HG03432 (cell line): ENCODE data around the gene TMEM59L.

Experiments
- ATAC-seq: cut with Tn5 transposase; IDR thresholded peaks from one replicate; pipeline ENCODE4 v1.9.1; 2021; ENCODE audit warnings: mild to moderate bottlenecking, moderate library complexity; ENCODE audit not compliant: unreplicated experiment

The TMEM59L gene

DNA sequence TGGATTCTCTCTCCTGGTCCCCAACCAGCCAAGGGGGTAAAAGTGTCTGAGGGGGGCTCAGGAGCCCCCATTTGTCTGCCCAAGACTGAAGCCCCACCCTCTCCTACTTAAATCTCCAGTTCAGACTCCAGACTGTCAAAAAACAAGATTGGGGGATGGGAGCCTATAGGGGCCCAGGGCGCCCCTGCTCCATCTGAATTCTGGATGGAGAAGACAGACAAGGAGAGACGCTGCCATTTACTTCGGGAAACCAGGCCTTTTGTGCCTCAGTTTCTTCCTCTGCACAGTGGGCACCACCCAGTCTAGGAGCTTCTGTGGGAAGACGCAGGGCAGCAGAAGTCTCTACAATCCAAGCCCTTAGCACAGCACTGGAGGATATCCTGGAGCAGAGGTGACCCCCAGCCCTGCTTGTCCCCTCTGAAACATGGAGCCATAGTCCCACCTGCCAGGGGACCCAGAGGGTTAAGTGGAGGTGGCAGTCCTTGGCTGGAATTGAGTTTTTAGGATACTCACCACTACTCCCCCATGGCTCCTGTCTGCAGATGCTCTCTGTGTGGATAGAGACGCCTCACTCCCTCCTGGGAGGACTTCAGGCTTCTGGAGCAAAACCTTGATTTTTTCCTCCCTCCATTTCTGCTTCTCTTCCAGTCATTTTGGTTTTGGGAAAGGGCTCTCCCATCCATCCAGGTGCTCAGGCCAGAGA, 4.4 kb upstream of the TMEM59L start:
- no peak for ATAC-seq

GRCh38 chr19:18608805-18609716, 3.6 kb upstream of the TMEM59L start:
- no peak for ATAC-seq

DNA sequence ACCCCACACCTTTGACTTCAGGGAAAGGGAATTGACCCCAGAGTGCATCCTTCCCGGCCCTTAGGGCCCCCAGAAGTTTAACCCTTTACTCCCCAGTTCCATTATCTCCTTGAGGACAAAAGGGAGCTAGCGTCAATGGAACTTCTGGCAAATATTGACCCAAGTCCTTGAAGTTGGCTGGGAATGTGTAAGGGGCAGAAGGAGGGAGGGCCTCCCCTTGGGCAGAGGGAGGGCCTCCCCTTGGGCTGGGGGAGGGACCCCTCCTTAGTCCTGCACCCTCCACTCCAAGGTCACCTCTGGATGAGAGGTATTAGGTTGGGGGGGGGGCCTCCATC, 3.0 kb upstream of the TMEM59L start:
- ATAC-seq = no peak

- ATAC-seq = no peak
Measured at GRCh38 chr19:18610245-18610555, 2.5 kb upstream of the TMEM59L start.

DNA sequence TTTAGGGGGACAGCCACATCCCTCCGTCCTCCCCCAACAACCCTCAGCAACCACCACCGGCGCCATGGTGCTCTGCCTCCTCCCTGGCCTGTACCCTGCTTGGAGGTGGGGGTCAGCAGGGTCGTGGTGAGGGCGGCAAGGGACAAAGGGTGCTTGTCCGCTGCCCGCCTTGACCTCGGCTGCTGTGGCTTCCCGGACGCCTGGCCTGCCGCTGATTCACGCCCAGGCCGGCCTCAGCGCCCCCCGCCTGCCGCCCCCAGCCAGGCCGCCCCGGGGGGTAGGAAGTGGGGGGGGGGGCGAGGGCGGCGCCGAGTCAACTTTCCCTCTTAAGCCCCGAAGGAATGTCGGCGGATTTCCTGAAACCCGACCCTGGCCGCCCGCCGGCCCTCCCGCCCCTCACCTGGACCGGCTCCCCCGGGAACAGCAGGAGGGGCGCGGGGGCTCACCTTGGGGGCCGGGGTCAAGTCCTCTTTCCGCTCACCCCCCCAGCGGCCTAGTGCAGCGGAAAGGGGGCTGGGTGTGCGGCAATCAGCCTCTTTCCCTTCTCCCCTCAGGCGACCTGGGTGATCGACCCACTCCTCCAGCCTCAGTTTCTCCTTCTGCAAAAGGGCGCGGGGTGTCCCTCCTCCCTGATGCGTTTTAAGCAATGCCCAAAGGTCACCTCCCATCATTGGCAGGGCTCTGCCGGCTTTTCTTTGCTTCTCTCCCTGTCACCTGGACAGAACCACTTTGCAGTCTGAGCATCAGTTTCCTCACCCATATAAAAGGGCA, 1.9 kb upstream of the TMEM59L start:
- ATAC-seq = no peak

GRCh38 chr19:18611327-18612050, 1.2 kb upstream of the TMEM59L start:
- no peak for ATAC-seq

DNA sequence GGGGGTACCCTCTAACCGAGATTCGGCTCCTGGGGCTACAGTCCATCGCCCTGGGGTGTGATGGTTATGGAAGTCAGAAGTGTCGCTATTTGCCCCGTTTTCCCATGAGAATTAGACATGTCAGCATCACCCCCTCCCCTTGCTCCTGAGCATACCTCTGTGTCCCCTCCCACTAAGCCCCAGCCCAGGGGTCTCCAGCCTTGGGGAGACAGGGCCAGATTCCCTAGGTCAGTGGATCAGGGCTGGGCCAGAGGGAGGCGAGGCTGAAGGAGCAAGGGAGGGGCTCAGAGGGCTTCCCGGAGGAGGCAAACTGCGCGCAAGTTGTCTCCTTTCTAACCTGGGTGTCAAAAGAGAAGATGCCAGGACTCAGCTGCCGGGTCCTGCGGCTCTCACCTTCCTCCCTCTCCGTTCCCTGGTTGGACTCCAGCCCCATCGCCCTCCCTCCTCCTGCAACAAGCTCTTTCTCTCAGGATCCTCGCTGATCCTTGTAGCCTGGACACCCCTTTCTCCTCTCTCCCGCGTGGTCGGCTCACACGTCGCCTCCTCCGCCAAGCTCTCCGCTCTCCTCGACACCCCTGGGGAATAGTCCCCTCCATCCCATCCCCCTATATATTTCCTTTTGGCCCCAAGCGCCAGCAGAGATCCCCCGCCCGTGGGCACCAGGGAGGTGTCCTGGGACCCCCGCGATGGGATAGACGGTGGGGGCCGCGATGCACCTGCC, 459 bp upstream of the TMEM59L start:
- no peak for ATAC-seq

DNA sequence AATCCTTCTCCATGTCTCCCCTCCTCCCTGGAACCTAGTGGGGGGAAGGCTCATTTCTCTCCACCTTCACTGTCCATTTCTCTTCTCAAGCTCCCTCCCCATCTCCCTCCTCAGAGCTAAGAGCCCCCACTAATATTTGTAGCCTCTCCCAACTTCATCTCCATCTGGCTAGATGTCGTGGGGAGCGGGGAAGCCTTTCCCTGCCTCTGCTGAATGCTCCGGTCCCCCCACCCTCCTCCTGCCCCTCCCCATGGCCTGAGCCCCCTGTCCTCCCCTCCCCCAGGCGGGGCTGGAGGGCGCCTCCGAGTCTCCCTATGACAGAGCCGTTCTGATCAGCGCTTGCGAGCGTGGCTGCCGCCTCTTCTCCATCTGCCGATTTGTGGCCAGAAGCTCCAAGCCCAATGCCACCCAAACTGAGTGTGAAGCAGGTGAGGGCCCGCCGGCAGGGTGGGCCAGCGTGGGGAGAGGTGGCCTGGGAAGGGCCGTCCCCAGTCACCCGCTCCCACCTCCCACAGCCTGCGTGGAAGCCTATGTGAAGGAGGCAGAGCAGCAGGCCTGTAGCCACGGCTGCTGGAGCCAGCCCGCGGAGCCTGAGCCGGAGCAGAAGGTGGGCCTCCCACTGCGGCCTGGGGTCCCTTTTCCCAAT, 1.0 kb downstream of the TMEM59L start:
- no peak for ATAC-seq

DNA sequence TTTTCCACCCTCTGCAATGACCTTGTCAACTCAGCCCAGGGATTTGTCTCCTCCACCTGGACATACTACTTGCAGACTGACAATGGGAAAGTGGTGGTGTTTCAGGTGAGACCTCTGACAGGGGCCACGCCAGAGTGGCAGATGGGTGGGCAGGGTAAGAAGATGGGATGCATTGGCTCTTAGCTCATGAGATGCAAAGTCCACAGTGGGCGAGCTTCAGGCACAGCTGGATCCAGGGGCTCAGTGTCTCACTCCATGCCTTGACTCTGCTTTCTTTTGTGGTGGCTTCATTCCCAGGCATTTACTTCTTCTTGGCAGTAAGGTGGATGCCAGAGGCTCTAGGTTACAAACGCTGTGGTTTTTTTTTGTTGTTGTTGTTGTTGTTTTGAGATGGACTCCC, 3.4 kb downstream of the TMEM59L start:
- ATAC-seq = no peak

- ATAC-seq = no peak
Measured at GRCh38 chr19:18617562-18617961, 4.9 kb downstream of the TMEM59L start.

GRCh38 chr19:18618236-18618635, 5.6 kb downstream of the TMEM59L start:
- no peak for ATAC-seq

DNA sequence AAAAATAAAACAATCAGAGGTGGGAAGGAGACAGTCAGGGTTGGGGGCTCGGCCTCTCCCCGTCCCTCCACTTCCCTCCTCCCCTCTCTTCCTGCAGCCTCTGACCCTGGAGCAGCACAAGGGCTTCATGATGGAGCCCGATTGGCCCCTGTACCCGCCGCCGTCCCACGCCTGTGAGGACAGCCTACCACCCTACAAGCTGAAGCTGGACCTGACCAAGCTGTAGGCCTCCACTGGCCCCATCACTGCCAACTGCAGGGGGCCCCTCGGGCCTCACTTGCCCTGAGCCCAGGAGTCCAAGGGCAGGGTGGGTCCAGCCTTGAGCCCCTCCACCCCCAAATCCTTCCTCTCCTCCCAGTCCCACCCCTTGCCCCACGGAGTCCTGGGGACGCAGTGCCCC, 7.6 kb downstream of the TMEM59L start:
- ATAC-seq = no peak

- no peak for ATAC-seq
Measured at GRCh38 chr19:18620902-18621301, 8.2 kb downstream of the TMEM59L start.

- no peak for ATAC-seq
Measured at GRCh38 chr19:18626906-18627305, 14.2 kb downstream of the TMEM59L start.

DNA sequence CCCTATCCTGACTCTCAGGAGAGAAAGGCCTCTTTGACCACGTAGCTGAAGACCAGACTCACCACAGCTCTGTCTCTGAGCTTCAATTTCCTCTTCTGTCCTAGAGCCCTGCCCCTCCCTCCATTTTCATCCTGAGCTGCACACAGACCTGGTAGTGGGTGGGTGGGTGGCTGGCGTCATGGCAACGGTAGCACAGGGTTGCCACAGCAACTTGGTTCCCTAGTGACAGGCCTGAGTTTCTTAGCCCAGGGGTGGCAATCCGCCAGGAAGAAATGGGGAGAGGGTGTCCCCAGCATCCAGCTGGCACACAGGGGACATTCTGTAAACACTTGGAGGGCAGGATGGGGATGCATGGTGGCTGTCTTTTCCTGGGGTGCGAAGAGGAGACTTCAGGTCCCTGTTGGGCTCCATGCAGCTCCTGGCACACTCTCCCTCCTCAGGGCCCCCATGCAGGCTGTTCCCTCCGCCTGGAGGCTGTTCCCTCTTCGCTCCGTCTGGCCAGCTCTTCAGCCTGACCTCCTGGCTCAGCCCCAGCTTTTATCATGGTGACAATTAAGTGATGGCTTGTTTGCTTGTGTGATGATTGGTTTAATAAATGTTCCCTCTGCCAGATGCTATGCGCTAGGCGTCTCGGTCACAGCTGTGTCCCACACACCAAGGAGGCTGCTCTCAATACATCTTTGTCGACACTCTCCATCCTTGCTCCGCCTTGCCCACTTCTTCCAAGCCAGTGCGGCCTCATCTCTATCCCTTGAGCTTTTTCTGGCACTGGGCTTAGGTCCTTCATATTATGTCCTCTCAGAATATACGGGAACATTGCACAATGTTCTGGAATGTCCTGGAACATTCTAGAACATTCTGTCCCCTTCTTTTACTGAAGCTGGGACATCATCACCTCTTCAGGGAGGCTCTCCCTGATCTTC, 16.8 kb downstream of the TMEM59L start:
- no peak for ATAC-seq

GRCh38 chr19:18633321-18633720, 20.7 kb downstream of the TMEM59L start:
- ATAC-seq = no peak

DNA sequence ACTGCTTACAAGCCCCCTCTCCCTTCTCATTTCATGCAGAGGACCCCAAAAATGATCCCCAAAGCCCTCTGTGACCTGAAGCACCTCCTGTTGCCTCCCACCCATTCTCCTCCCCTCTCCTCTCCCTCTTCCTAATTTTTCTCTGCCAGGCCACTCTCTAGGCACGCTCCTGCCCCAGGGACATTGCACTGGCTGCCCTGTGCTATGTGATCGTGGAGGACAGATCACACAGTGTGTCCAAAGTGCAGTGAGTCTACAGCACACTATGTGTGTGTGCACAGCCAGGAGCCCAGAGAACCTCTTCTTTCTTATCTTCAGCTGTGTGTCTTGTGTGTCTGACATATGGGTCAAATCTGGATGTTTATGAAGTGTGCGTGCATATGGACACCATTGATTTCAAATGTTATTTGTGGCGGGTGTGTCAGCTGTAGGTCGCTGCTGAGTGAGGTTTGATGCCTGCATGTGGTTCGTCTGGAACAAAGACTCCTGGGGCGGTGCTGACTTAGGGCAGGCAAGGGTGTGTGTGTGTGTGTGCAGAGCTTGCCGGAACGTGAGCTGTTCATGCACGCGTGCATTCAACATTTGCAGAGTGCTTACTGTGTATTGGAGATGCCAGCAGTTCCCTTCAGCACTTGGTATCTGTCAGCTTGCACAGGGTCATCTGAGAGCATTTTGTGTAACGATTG, 22.1 kb downstream of the TMEM59L start:
- ATAC-seq = no peak

GRCh38 chr19:18635831-18636182, 23.1 kb downstream of the TMEM59L start:
- ATAC-seq = no peak
